ENCODE data around the gene FILIP1. TPM values are rescaled to one million over a fixed set of nuclear protein-coding genes. Genes with fewer than 3 reads are reported as not detected.

FILIP1 gene
- total and polyA plus RNA-seq, 2 of the 4 experiments (the other 2 are of a cell fraction): under 0.01 to 0.03 TPM

GRCh38 chr6:75419980-75420379 is 73.6 kb downstream of the FILIP1 start:
- ATAC-seq (ENCODE audit: low read depth): no peak
- intact Hi-C loops (cut with micrococcal nuclease) (no loop called here), in situ Hi-C loops (cut with MboI; ENCODE audit: low sequenced_read_pairs) (no loop called here), dilution Hi-C loops (cut with HindIII; ENCODE audit: low sequenced_read_pairs, unreplicated experiment) (no loop called here)
- Histone ChIP-seq H3K9me1 (ENCODE audit: insufficient read depth, low read length) (no peaks in the 10 kb centered on the region), H4K20me1 (ENCODE audit: insufficient read depth, low read length) (no peaks in the 10 kb centered on the region), H3K27ac (ENCODE audit: insufficient read depth, low read length) (no peak overlapping the region), H2BK20ac (ENCODE audit: low read depth, low read length) (no peak overlapping the region), H2BK5ac (ENCODE audit: low read depth, low read length, poor library complexity, severe bottlenecking) (no peak overlapping the region), H4K91ac (ENCODE audit: insufficient read depth, low read depth, low read length) (no peak overlapping the region), H3K79me1 (ENCODE audit: low read depth in 1 of 2, low read length in 2 of 2) (no peaks in the 10 kb centered on the region), H3K9me3 (ENCODE audit: control insufficient read depth, insufficient read depth, low read length) (no peaks in the 10 kb centered on the region), H3K14ac (replicated peaks; ENCODE audit: low read depth, low read length) (no peak overlapping the region), H3K4me1 (ENCODE audit: control insufficient read depth, insufficient read depth, low read length) (peaks cover 6% of the 10 kb centered on the region), H2AK9ac (replicated peaks; ENCODE audit: low read depth, low read length, poor library complexity) (no peak overlapping the region), H2BK120ac (ENCODE audit: low read depth, low read length) (no peak overlapping the region), H2AK5ac (ENCODE audit: low read depth, low read length) (no peak overlapping the region), H3K9ac (ENCODE audit: low read depth, low read length) (no peak overlapping the region), H4K5ac (ENCODE audit: low read depth, low read length) (no peak overlapping the region), H3K56ac (ENCODE audit: extremely low read depth, insufficient read depth, low read length) (no peak overlapping the region), H4K8ac (ENCODE audit: low read depth in 2 of 2, low read length in 2 of 2) (no peak overlapping the region), H2AFZ (replicated peaks; ENCODE audit: low read length, poor library complexity) (no peak overlapping the region), H3K18ac (ENCODE audit: low read depth, low read length) (no peak overlapping the region), H3K4ac (ENCODE audit: low read depth, low read length) (no peak overlapping the region), H3K4me3 (ENCODE audit: insufficient read depth, low read depth, low read length) (no peak overlapping the region), H3K27me3 (ENCODE audit: control insufficient read depth, insufficient read depth, low read length) (no peaks in the 10 kb centered on the region), H2BK15ac (ENCODE audit: low read depth, low read length) (no peak overlapping the region), H3K23ac (ENCODE audit: low read depth, low read length) (no peak overlapping the region), H3K36me3 (ENCODE audit: control insufficient read depth, insufficient read depth, low read length) (no peaks in the 10 kb centered on the region), H3K4me2 (ENCODE audit: low read depth, low read length) (no peak overlapping the region)
- WGBS, 2 experiments (ENCODE audit: extremely low coverage in 2 of 2, insufficient read length in 1 of 2): no CpG with 5 or more reads among the region's 1 CpG
- ChIA-PET CTCF (no interaction called here), POLR2A (ENCODE audit: unreplicated experiment) (no interaction called here)
- no TSS peak for BruUV-seq (replicated peaks)
- no peak for DNase-seq
- TF ChIP-seq RCOR1 (IDR thresholded peaks at IDR 0.05; ENCODE audit: insufficient replicate concordance, low read length) (no peak), MAFK (IDR thresholded peaks at IDR 0.05; ENCODE audit: low read depth, low read length) (no peak), POLR2A (IDR thresholded peaks at IDR 0.05; ENCODE audit: low read depth, low read length) (no peak), FOS (IDR thresholded peaks at IDR 0.05; ENCODE audit: low read depth, low read length) (no peak), CEBPB (IDR thresholded peaks at IDR 0.05; ENCODE audit: low read depth, low read length) (no peak), RFX5 (IDR thresholded peaks at IDR 0.05; ENCODE audit: low read depth, low read length) (no peak), NFE2L2 (IDR thresholded peaks at IDR 0.05; ENCODE audit: low read depth, low read length) (no peak), SMC3 (IDR thresholded peaks at IDR 0.05; ENCODE audit: low read depth, low read length) (no peak), MXI1 (IDR thresholded peaks at IDR 0.05; ENCODE audit: borderline replicate concordance, low read depth, low read length) (no peak), USF2 (IDR thresholded peaks at IDR 0.05; ENCODE audit: low read depth, low read length) (no peak), CTCF (conservative IDR thresholded peaks at IDR 0.05; ENCODE audit: low read depth, low read length) (no peak), MAZ (IDR thresholded peaks at IDR 0.05; ENCODE audit: borderline replicate concordance, low read depth, low read length) (no peak), CHD1 (IDR thresholded peaks at IDR 0.05; ENCODE audit: low read depth, low read length) (no peak), ELK1 (IDR thresholded peaks at IDR 0.05; ENCODE audit: borderline replicate concordance, low read depth, low read length) (no peak), RAD21 (IDR thresholded peaks at IDR 0.05; ENCODE audit: low read length) (no peak), BHLHE40 (IDR thresholded peaks at IDR 0.05; ENCODE audit: low read depth, low read length) (no peak)

Measured in IMR-90 (cell line).